Small intestine (tissue), 7 donors: ENCODE measurements around the gene CRYZ. TPM values are rescaled to one million over a fixed set of nuclear protein-coding genes. Genes with fewer than 3 reads are reported as not detected.

Experiments
- DNase-seq, 2 donors: peaks; one replicate each; pipeline versions ENCODE4 v3.0.0 to v3.0.0-alpha.2; 2013
- FAIRE-seq: peaks from 2 replicates; lab custom pipeline; 2012; peaks lifted over from hg19 to GRCh38; lab: Jason Lieb, UNC
- H3K27ac ChIP-seq, 3 donors: one replicate each; pipeline ENCODE4 v1.5.1; 2013; ENCODE audit warnings: low read length in 2 of 3, mild to moderate bottlenecking in 2 of 3, control low read depth in 1 of 3, inconsistent platforms in 1 of 3, low read depth in 1 of 3, moderate library complexity in 1 of 3
- H3K27me3 ChIP-seq, 3 donors: one replicate each; pipeline ENCODE4 v1.6.1; 2013; ENCODE audit warnings: low read length in 3 of 3, inconsistent platforms in 1 of 3; ENCODE audit not compliant: control insufficient read depth in 3 of 3, insufficient read depth in 3 of 3
- H3K36me3 ChIP-seq, 3 donors: one replicate each; pipeline ENCODE4 v1.6.1; 2013; ENCODE audit warnings: low read length in 3 of 3, inconsistent platforms in 1 of 3, low read depth in 1 of 3, mild to moderate bottlenecking in 1 of 3, moderate library complexity in 1 of 3; ENCODE audit not compliant: control insufficient read depth in 3 of 3, insufficient read depth in 2 of 3
- H3K4me1 ChIP-seq, 3 donors: one replicate each; pipeline ENCODE4 v1.6.1; 2013; ENCODE audit warnings: low read length in 2 of 3, inconsistent platforms in 1 of 3, low read depth in 1 of 3, mild to moderate bottlenecking in 1 of 3, moderate library complexity in 1 of 3; ENCODE audit not compliant: control insufficient read depth in 3 of 3, insufficient read depth in 2 of 3
- H3K4me3 ChIP-seq, 3 donors: one replicate each; pipeline ENCODE4 v1.5.1; 2013; ENCODE audit warnings: low read length in 3 of 3, control low read depth in 1 of 3, inconsistent platforms in 1 of 3, low read depth in 1 of 3, mild to moderate bottlenecking in 1 of 3, moderate library complexity in 1 of 3
- H3K9me3 ChIP-seq, 2 donors: one replicate each; pipeline ENCODE4 v1.6.1; 2013; ENCODE audit warnings: low read depth in 1 of 2, low read length in 1 of 2; ENCODE audit not compliant: control insufficient read depth in 2 of 2, insufficient read depth in 1 of 2
- WGBS, 3 donors: extraction: QIAGEN DNeasy Blood & Tissue Kit; methylation state at CpG; one replicate each; pipeline ENCODE4 v1.1.7; 2013; 5-methylcytosine and 5-hydroxymethylcytosine counted together
- polyA plus RNA-seq, 4 donors: library from polyadenylated mRNA; stranded (reverse) in 3 of 4; unstranded in 1 of 4; fragments of 200-250 nt in 3 of 4; fragments of 120-200 nt in 1 of 4; gene quantifications; one replicate each; pipeline versions ENCODE4 v1.2.1 to v1.2.3, GENCODE V29; 2013
- donor health status: healthy with polysubstance abuse.
- donor health status: control.
- donor health status: control.
- donor health status: Bipolar disorder and iron deficiency.
- donor health status: healthy.

The CRYZ gene
- polyA plus RNA-seq, 4 donors = 28.7 to 157 (median 81.5) TPM

DNA sequence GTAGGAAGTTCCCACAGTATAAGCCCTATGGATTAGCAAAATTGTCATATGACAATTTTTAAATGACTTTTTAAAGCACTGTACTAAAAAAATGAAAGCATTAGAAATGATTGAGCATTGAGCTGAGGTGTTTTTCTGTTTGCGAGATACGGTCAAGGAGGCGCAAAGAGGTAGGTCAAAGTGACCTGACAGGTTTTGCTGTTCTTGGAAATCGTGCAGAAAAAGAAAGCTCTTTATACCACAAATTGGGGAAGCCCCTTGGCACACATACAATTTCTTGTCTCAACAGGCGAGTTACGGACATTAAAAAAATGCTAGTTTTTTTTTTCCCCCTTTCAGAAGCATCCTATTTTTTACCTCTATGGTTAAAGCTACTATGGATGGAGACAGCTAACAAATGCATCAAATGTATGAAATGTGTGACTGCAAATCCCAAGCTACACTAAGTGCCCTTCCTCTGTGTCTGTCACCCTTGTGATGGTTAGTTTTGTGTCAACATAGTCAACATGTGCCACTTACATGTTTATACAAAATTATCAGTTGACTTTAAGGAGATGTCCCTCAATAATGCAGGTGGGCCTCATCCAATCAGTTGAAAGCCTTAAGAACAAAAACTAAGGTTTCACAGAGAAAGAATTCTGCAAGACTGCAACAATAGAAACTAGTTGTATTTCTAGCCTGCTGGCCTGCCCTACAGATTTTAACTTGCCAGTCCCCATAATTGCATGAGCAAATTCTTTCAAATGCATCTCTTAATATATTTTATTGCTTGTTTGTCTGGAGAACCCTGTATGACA is 29.3 kb downstream of the CRYZ start:
- 86 to 97% (median 94%) methylated on average over 6 of the region's 6 CpGs for WGBS, 3 donors
- H3K36me3 ChIP-seq = peaks cover 0 to 8% (median 0%) of the 10 kb centered on the region in 3 donors
- DNase-seq (no peak), FAIRE-seq (no peak)
- H3K27ac ChIP-seq = no peak overlapping the region
- no peaks in the 10 kb centered on the region for H3K9me3 ChIP-seq
- H3K4me1 ChIP-seq = no peaks in the 10 kb centered on the region
- no peak overlapping the region for H3K4me3 ChIP-seq
- no peaks in the 10 kb centered on the region for H3K27me3 ChIP-seq

DNA sequence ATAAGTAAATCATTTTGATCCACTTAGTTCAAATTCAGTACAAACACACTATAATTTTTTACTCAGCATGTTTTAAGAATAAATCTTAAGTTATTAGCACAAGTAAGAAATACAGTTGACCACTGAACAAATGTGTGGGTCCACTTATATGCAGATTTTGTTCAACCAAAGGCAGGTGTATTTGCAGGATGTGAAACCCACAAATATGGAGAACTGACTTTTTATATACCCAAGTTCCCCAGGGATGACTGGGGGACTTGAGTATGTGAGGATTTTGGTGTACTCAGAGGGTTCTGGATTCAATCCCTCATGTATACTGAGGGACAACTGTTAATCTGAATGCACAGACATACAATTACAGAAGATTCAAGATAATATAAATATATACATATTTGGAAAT is 33.5 kb downstream of the CRYZ start:
- no peak for DNase-seq
- Histone ChIP-seq H3K27me3 (no peaks in the 10 kb centered on the region), H3K4me3 (no peak overlapping the region), H3K36me3 (peaks cover 0 to 5% (median 0%) of the 10 kb centered on the region in 3 donors), H3K4me1 (no peaks in the 10 kb centered on the region), H3K27ac (no peak overlapping the region), H3K9me3 (no peaks in the 10 kb centered on the region)
- FAIRE-seq = no peak

DNA sequence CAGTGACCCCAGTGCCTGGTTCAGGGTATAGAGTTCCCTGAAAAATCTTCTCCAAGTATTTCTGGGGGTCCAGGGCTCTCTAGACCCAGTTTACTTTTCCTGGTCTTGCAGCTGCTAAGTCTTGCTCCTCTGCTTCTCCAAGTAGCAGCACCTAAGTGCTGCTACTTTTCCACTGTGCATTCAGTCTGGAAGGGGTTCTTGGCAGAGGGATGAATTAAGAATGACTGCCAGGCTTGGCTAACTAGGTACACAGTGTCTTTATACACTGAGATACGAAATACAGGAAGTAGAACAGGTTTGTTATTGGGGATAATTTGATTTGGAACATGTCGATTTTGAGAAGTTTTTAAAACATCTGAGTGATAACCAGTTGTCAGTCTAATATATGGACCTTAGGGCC is 35.0 kb downstream of the CRYZ start:
- no peak overlapping the region for H3K4me3 ChIP-seq
- H3K36me3 ChIP-seq = peaks cover 0 to 4% (median 0%) of the 10 kb centered on the region in 3 donors
- DNase-seq (no peak), FAIRE-seq (no peak)
- H3K9me3 ChIP-seq = no peaks in the 10 kb centered on the region
- 68 to 74% (median 71%) methylated on average over 2 of the region's 2 CpGs for WGBS, 3 donors
- H3K4me1 ChIP-seq = no peaks in the 10 kb centered on the region
- H3K27me3 ChIP-seq = no peaks in the 10 kb centered on the region
- H3K27ac ChIP-seq = no peak overlapping the region

DNA sequence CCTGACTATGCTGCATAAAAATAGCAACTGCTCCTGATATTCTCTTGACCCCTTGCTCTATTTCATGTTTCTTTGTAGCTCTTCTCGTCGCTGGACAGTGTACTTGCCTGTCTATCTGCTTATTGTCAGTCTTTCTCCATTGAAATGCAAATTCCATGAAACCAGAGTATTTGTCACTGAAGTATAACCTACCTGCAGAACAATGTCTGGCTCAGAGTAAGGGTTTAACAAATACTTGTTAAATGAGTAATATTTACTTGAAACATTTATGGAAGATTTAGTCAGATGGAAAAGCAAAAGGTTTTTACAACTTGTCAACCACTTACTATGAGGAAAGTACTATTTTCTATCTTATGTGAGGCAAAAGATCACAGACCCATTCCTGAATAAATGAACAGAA is 39.4 kb downstream of the CRYZ start:
- DNase-seq (no peak), FAIRE-seq (no peak)
- no peak overlapping the region for H3K27ac ChIP-seq
- 72 to 89% (median 88%) methylated on average over 2 of the region's 2 CpGs for WGBS, 3 donors
- peaks cover 0 to 2% (median 0%) of the 10 kb centered on the region in 3 donors for H3K4me1 ChIP-seq
- no peaks in the 10 kb centered on the region for H3K27me3 ChIP-seq
- no peaks in the 10 kb centered on the region for H3K36me3 ChIP-seq
- no peak overlapping the region for H3K4me3 ChIP-seq
- no peaks in the 10 kb centered on the region for H3K9me3 ChIP-seq

DNA sequence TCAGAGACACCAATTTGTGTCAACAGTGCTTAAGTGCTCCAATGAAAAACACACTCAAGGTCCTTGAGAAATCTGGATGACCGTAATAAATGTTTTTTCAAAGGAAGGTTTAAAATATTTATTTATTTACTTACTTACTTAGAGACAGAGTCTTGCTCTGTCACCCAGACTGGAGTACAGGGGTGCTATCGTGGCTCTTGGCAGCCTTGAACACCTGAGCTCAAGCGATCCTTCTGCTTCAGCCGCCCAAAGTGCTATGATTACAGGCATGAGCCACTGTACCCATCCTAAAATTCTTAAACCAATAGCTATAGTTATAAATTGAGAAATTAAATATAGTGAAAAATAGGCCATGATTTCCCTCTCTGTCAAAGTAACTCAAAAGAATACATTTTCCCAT is 41.9 kb downstream of the CRYZ start:
- WGBS, 3 donors = 73 to 87% (median 85%) methylated on average over 4 of the region's 4 CpGs
- Histone ChIP-seq H3K36me3 (no peaks in the 10 kb centered on the region), H3K4me3 (no peak overlapping the region), H3K27ac (no peak overlapping the region), H3K9me3 (no peaks in the 10 kb centered on the region), H3K4me1 (peaks cover 0 to 2% (median 0%) of the 10 kb centered on the region in 3 donors), H3K27me3 (no peaks in the 10 kb centered on the region)
- FAIRE-seq (no peak), DNase-seq (no peak)

DNA sequence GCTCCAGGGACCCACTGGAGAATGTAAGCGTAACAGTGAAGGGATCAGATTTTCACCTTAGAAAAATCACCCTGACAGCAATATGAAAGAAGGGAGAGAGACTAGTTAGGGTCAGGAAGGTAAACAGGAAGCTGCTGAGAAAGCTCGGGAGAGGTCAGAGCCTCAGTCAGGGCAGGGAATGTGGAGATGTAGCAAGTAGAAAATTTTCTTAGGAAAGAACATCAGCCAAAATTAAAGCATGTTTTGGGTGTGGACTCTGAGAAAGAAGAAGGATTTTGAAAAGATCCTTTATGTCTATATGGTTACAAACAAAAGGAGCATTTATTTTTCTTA is 42.5 kb downstream of the CRYZ start:
- WGBS, 3 donors = 20 to 33% (median 21%) methylated on average over 2 of the region's 2 CpGs
- DNase-seq (no peak), FAIRE-seq (no peak)
- no peak overlapping the region for H3K4me3 ChIP-seq
- no peaks in the 10 kb centered on the region for H3K9me3 ChIP-seq
- H3K4me1 ChIP-seq = peaks cover 0 to 2% (median 0%) of the 10 kb centered on the region in 3 donors
- H3K36me3 ChIP-seq = no peaks in the 10 kb centered on the region
- H3K27ac ChIP-seq = no peak overlapping the region
- H3K27me3 ChIP-seq = no peaks in the 10 kb centered on the region

DNA sequence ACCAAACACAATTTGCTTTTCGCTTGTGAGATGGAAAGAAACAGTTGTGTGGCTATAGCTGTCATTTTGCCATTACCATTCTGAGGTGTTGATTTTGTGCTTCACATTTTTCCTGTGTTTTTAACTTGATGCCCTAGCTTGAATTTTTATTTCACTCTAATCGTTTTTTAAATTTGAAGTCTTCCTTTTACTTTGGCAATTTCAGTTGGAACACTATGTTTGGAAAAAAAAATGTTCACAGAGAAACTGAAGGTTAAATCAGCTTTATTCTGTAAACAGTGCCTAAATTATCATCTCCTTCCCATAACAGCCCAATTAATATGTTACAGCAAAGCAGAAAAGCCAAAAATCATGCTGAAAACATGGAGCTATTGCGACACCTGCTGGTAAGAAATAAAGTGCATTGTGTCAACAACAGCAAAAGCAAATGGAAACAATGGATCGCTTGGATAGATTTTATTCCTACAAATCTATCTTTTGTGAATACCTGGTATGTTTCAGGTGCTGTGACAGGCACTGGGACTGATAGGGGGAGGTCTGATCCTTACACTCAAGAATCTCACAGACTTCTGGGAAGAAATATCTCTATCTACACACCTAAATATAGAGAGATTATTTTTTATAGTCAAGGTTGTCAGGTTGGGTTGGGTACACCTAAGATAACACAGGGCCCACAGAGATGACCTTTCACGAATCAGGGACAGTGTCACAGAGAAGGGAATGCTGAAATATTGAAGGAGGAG is 43.1 kb downstream of the CRYZ start:
- FAIRE-seq (no peak), DNase-seq (peak; percentile 62 to 65)
- no peaks in the 10 kb centered on the region for H3K9me3 ChIP-seq
- peaks cover 0 to 2% (median 0%) of the 10 kb centered on the region in 3 donors for H3K4me1 ChIP-seq
- no peak overlapping the region for H3K4me3 ChIP-seq
- no peaks in the 10 kb centered on the region for H3K36me3 ChIP-seq
- no peaks in the 10 kb centered on the region for H3K27me3 ChIP-seq
- 28 to 30% (median 28%) methylated on average over 5 of the region's 5 CpGs for WGBS, 3 donors
- H3K27ac ChIP-seq = no peak overlapping the region

DNA sequence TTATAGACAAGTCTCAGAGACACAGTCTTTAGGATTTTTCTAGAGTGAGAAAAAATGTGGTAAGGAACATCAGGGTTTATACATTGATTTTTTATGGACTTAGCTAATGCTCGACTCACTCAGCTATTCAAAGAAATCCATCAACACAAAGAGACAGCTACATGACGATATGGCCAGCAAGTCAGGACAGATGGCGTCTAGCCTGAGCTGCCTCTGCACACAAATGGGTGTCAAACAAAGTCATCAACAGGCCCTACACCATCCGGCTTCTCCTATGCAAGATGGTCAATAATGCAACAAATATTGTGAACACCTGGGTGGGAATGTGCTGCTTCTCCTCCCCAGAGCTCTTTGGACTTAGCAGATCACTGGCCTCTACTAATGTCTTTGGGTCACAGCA is 45.9 kb downstream of the CRYZ start:
- no peaks in the 10 kb centered on the region for H3K9me3 ChIP-seq
- WGBS, 3 donors = 78 to 80% (median 79%) methylated on average over 4 of the region's 4 CpGs
- no peak for FAIRE-seq

More for the DNA sequence above, 45.9 kb downstream of the CRYZ start:
- H3K4me3 ChIP-seq = no peak overlapping the region
- no peak overlapping the region for H3K27ac ChIP-seq
- no peak for DNase-seq
- peaks cover 0 to 2% (median 0%) of the 10 kb centered on the region in 3 donors for H3K4me1 ChIP-seq
- H3K27me3 ChIP-seq = no peaks in the 10 kb centered on the region
- no peaks in the 10 kb centered on the region for H3K36me3 ChIP-seq
